GM20431 (cell line): Measurements from ENCODE around the gene HECTD4.

ENCODE experiments used
- in situ Hi-C: fragments of 300-500 bp; cut with MseI, MboI; formaldehyde crosslinking; loops from one replicate; pipeline ENCODE4 v1.15.0; 2020; ENCODE audit warnings: low sequenced_read_pairs; ENCODE audit not compliant: unreplicated experiment

The HECTD4 gene

GRCh38 chr12:112406519-112407488 is 24.6 kb upstream of the HECTD4 start:
- in situ Hi-C loops = no loop called here

- in situ Hi-C loops = no loop called here
Observed at GRCh38 chr12:112401903-112402498, 19.8 kb upstream of the HECTD4 start.

- in situ Hi-C loops = no loop called here
Observed at GRCh38 chr12:112401054-112401453, 18.8 kb upstream of the HECTD4 start.

- in situ Hi-C loops = loop anchor here (25.0 kb wide), 1 partner anchor 206 kb away; no protein-coding TSS in a partner anchor
Observed at GRCh38 chr12:112393328-112393727, 11.1 kb upstream of the HECTD4 start.

- in situ Hi-C loops = loop anchor here (25.0 kb wide), 1 partner anchor 203 kb away; no protein-coding TSS in a partner anchor
Observed at GRCh38 chr12:112389922-112390654, 7.9 kb upstream of the HECTD4 start.

- in situ Hi-C loops = loop anchor here (25.0 kb wide), 1 partner anchor 202 kb away; no protein-coding TSS in a partner anchor
Observed at GRCh38 chr12:112389228-112389627, 7.0 kb upstream of the HECTD4 start.

- in situ Hi-C loops = loop anchor here (25.0 kb wide), 1 partner anchor 199 kb away; no protein-coding TSS in a partner anchor
Observed at GRCh38 chr12:112386726-112387125, 4.5 kb upstream of the HECTD4 start.

GRCh38 chr12:112382866-112383265 is 635 bp upstream of the HECTD4 start:
- in situ Hi-C loops = loop anchor here (25.0 kb wide), 1 partner anchor 196 kb away; no protein-coding TSS in a partner anchor

GRCh38 chr12:112381406-112381882 is 787 bp downstream of the HECTD4 start:
- in situ Hi-C loops = loop anchor here (25.0 kb wide), 1 partner anchor 194 kb away; no protein-coding TSS in a partner anchor

GRCh38 chr12:112380663-112381405 is 1.4 kb downstream of the HECTD4 start:
- in situ Hi-C loops = loop anchor here (25.0 kb wide), 1 partner anchor 194 kb away; no protein-coding TSS in a partner anchor

- in situ Hi-C loops = loop anchor here (25.0 kb wide), 1 partner anchor 188 kb away; no protein-coding TSS in a partner anchor
Observed at GRCh38 chr12:112375105-112375504, 7.1 kb downstream of the HECTD4 start.

GRCh38 chr12:112374166-112374740 is 8.0 kb downstream of the HECTD4 start:
- in situ Hi-C loops = no loop called here

- in situ Hi-C loops = no loop called here
Observed at GRCh38 chr12:112370868-112371510, 11.2 kb downstream of the HECTD4 start.

- in situ Hi-C loops = no loop called here
Observed at GRCh38 chr12:112370199-112370598, 12.0 kb downstream of the HECTD4 start.

- in situ Hi-C loops = no loop called here
Observed at GRCh38 chr12:112368856-112369255, 13.4 kb downstream of the HECTD4 start.

GRCh38 chr12:112367965-112368364 is 14.3 kb downstream of the HECTD4 start:
- in situ Hi-C loops = no loop called here

- in situ Hi-C loops = no loop called here
Observed at GRCh38 chr12:112362310-112362709, 19.9 kb downstream of the HECTD4 start.

GRCh38 chr12:112361271-112361670 is 21.0 kb downstream of the HECTD4 start:
- in situ Hi-C loops = no loop called here
